ENCODE measurements around the gene DCTPP1.
"Not testable (repeated sequence)": the region's sequence is repeated elsewhere in the genome, so short reads cannot be mapped to it uniquely, and the experiment has no call there.

Gene DCTPP1

GRCh38 chr16:30413112-30413806 is 16.6 kb downstream of the DCTPP1 start:
- DNase-seq (ENCODE audit: low read depth): no peak

GRCh38 chr16:30409125-30410060 is 20.4 kb downstream of the DCTPP1 start:
- peak; percentile 84 for DNase-seq (ENCODE audit: low read depth)

- no peak for DNase-seq (ENCODE audit: low read depth)
Measured at GRCh38 chr16:30407804-30408534, 21.9 kb downstream of the DCTPP1 start.

- peak; percentile 93 for DNase-seq (ENCODE audit: low read depth)
Measured at GRCh38 chr16:30407102-30407803, 22.6 kb downstream of the DCTPP1 start, which contains the start of gene ZNF771. TSS of gene ZNF771 (plus strand) at chr16:30407606. CDS start at chr16:30408054, 448 bp downstream.

- no peak for DNase-seq (ENCODE audit: low read depth)
Measured at GRCh38 chr16:30406795-30407101, 23.1 kb downstream of the DCTPP1 start.

GRCh38 chr16:30401768-30402425 is 27.9 kb downstream of the DCTPP1 start:
- no peak for DNase-seq (ENCODE audit: low read depth)

GRCh38 chr16:30399435-30400186 is 30.2 kb downstream of the DCTPP1 start:
- no peak for DNase-seq (ENCODE audit: low read depth)

- no peak for DNase-seq (ENCODE audit: low read depth)
Measured at GRCh38 chr16:30398661-30399434, 31.0 kb downstream of the DCTPP1 start.

- DNase-seq (ENCODE audit: low read depth): no peak
Measured at GRCh38 chr16:30397776-30398660, 31.8 kb downstream of the DCTPP1 start.

- DNase-seq (ENCODE audit: low read depth): no peak
Measured at GRCh38 chr16:30397056-30397455, 32.8 kb downstream of the DCTPP1 start.

GRCh38 chr16:30396627-30397026 is 33.2 kb downstream of the DCTPP1 start:
- not testable (repeated sequence) for DNase-seq (ENCODE audit: low read depth)

GRCh38 chr16:30395992-30396585 is 33.7 kb downstream of the DCTPP1 start:
- DNase-seq (ENCODE audit: low read depth): no peak

- peak; percentile 55 for DNase-seq (ENCODE audit: low read depth)
Measured at GRCh38 chr16:30395155-30395991, 34.5 kb downstream of the DCTPP1 start, which contains the start of gene ZNF48. TSS of gene ZNF48 (plus strand) at chr16:30395420. CDS start at chr16:30395795, 375 bp downstream.

- no peak for DNase-seq (ENCODE audit: low read depth)
Measured at GRCh38 chr16:30394592-30395154, 35.2 kb downstream of the DCTPP1 start.

GRCh38 chr16:30383521-30383920 is 46.3 kb downstream of the DCTPP1 start:
- DNase-seq (ENCODE audit: low read depth): no peak

GRCh38 chr16:30382111-30382881 is 47.5 kb downstream of the DCTPP1 start, which contains the start of gene SEPTIN1:
TSS of gene SEPTIN1 (minus strand) at chr16:30382561. CDS start at chr16:30382542, 19 bp downstream.
- peak; percentile 66 for DNase-seq (ENCODE audit: low read depth)
